Amniotic stem cell (primary cell): ENCODE measurements around the gene AKR1A1.
"Not testable (repeated sequence)": the region's sequence is repeated elsewhere in the genome, so short reads cannot be mapped to it uniquely, and the experiment has no call there.

Experiments used
- DNase-seq: peaks from one replicate; lab custom pipeline; 2025; lab: John Stamatoyannopoulos, UW

The AKR1A1 gene

DNA sequence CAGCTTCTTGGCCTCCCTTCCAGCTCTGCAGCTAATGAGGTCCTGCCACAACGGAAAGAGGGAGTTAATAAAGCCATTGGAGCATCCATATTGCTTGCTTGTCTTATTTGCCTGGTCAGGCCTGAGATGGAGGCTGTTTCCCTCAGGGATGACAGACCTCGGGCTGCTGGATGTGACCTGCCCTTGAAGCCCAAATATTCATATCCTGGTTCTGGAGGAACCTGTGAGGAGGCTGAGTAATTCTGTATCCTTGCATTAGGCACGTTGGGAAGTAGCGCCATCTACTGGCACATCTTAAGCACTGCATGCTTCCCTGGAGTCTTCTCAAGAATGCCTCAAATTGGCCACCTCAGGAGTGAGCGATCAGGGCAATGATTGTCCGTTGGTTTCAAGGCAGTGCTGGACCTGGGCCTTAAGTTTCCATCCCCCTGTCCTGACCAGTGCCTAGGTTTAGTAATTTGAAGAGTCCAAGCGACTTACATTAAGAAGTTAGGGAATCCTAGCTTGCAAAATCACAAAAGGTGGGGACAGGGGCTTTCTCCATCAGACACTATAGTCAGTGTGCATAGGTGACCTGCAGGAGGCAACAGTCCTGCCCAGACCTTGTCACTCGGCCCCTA is 19.4 kb downstream of the AKR1A1 start:
- DNase-seq: peak; percentile 12

DNA sequence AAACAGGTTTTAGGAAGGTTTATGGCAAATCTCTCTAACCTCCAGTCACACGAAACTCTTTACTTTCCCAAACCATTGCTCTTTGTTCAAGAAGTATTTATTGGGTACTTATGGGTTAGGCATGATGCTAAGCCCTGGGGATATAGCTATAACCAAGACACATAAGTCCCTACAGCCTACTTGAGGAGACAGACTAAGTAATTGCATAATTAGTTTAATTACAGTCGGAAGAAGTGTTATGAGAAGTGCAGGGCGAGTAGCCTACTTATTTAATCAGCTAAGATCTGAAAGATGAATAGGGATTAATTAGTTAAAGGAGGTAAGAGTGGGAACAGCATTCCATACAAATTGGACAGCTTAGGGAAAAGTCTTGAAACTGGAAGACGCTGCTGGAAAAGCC is 20.0 kb downstream of the AKR1A1 start:
- DNase-seq: no peak

DNA sequence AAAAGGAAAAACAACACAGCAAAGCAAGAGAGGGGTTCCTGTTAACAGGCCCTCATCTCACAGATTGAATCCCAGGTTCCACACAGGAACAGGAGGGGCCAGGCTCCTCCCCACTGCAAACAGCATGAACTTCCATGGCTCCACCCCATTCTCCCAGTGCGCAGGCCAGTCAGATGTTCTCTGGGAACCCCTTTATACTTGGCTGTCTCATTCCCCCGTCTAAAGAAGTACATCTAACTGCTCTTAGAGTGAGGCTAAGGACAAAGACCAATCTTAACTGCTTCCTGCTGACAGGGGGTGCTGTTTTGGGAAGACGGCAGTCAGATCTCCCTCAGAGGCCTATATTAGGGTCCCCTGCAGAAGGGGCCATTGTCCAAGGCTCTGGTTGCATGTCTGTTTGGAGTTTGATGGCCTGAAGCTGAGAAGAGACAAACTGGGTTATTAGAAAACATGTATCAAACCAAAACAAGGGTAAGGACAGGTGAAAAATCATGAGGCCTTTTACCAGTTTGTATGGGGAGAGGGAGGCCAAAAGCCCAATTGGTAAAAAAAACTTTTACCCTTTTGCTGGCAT is 22.7 kb downstream of the AKR1A1 start:
- DNase-seq: no peak

DNA sequence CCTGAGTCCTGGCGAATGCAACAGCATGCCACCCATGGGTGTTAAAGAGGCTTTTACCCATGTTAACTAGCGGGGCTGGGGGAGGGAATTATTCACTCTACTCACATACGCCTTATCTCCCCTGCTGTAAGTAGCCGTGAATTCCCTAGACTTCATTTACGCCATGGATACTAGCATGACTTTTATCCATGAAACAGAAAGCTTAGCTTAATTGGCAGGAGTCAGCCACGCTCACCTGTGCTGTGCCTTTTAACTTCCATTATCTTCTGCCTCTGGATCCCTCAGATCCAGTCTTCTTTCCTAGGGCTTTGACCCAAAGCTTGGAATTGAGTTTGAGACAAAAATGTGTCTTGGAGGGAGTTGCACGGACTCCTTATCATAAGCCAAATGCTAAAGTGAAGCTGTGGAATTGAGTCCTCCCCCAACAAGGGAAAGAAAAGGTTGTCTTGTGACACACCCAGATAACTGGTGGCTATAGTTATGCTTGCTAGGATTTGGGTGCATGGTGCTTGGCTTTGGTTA is 23.5 kb downstream of the AKR1A1 start:
- no peak for DNase-seq

DNA sequence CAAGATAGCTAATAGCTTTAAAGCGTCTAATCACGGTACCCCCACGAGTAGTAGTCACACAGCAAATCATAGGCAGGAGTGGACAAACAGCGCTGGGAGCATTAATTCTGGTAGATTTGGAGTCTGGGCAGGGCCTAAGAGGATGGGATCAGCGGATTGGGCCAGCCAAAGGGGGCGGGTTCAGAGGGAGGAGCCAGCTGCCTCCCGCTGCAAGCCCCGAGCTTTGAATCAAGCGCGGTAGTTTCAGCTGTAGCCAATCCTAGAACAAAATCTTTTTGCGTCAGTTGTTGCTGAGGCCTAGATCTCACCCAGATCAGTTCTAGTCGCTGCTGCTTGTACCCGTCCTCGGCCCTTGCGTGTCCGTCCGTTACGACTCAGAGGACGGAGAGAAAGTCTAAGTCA is 32.6 kb downstream of the AKR1A1 start:
- DNase-seq: peak; percentile 96

DNA sequence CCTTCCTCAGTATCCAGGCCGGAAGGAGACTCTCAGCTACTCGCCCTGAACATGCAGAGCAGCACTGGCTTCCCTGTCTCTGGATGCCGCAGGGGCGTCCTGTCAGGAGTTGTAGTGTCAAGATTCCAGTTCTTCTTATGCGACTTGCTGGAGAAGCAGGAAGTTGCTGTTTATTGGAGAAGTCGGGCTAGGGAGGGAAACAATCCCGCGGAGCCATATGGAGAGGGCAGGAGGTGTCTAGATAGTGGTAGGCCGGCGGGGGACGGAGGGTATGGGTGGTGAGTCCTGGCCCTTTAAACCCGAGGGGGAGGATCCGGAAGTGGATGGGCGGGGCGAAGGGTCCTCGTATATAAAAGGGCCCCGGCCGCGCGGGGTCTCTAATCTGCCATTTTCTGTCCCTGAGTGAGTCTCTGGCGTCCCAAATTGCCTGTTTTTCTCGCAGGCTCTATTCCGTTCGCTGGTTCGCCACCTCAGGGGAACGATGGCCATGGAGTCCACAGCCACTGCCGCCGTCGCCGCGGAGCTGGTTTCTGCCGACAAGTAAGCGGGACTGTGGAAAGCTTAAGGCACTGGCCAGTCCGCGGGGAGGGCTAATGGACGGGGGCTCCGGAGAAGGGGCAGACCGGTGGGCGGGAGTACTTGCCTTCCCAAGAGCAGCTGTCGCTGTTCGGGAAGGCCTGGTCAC is 33.2 kb downstream of the AKR1A1 start, which contains the start of gene NASP:
NASP (plus strand) TSS at position 376 of the 685 bp plus-strand sequence; CDS start at position 482, 106 bp downstream.
- DNase-seq: peak; percentile 62

DNA sequence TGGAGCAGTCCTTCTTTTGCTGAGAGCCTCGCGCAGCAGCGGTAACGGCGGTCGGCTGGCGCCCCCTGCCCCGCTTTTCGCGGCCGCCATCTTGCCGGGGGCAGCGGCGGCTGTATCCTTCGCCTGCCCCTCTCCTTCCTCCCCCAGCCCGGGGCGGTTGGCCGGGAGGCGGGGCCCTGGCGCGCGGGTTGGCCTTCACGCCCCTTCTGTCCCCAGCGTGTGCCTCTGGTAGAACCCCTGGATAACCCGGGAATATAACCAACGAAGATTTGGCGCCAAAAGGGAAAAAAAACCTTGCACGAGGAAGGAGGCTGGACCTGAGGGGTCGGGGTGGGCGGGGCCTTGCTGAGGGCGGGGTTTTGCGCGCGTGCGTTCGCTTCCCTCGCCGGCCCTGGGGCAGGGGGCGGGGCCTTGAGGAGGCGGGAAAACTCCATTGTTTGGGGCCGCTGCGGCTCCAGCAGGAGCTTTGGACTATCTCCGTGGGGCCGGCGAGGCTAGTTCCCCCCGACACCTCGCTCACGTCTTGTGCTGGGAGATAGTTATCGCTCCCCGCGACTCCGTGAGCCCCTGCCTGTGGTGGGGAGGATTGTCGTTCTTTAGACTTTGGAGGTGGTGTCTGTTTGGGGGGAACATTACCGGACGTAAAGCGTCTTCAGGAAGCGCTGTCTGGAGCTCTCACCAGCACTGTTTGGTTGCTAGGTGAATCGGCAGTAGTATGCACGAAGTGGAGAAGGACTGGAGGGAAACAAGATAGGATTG is 33.9 kb downstream of the AKR1A1 start:
- peak; percentile 67 for DNase-seq

DNA sequence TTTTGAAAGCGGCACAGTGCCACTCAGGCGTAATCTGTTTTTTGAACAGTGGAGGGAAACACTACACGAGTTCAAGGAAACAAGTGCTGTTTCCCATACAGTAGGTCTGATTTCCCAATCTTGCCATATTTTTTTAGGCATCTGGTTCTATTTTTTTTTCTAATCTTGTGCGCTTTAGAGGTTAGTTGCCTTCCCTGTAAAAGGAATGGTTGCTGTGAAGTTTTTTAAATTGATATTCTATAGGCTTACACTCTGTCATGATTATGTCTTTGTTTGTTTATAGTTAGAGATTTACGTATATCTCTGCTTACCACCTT is 34.4 kb downstream of the AKR1A1 start:
- no peak for DNase-seq

DNA sequence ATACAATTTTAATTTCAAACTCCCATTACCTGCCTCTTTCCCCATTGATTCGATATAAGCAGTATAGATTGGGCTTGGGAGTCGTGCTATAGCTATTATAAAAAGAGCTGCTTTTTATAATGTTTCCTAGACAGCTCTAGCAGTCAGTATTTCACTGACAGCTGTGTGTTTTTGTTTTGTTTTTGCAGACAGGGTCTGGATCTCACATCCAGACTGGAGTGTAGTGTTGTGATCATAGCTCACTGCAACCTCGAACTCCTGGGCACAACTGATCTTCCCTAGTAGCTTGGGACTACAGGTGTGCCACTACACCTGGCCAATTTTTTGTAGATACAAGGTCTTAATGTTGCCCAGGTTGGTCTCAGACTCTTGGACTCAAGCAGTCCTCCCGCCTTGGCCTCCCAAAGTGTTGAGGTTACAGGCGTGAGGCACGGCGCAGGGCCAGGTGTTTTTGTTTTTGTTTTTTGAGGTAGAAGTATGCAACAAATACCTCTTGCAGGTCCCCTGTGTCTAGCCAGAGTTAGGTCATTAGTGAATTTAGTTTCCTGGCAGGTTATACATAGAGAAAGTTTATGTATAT is 35.0 kb downstream of the AKR1A1 start:
- DNase-seq: no peak

DNA sequence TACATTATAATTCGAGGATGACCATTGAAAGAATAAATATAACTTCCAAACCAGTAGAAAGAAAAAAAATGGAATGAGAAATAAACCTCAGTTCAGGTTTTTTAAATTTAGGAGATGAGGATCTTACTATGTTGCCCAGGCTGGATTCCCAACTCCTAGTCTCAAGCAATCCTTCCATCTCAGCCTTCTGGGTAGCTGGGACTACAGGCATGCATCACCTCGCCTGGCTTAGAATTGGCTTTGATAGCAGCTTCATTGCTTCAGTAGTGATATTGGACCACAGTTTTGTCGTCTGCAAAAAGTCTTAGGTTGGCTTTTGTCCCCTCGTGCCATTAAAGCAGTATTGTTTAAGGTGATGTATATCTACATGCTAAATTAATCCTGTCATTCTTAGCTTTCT is 36.1 kb downstream of the AKR1A1 start:
- no peak for DNase-seq

DNA sequence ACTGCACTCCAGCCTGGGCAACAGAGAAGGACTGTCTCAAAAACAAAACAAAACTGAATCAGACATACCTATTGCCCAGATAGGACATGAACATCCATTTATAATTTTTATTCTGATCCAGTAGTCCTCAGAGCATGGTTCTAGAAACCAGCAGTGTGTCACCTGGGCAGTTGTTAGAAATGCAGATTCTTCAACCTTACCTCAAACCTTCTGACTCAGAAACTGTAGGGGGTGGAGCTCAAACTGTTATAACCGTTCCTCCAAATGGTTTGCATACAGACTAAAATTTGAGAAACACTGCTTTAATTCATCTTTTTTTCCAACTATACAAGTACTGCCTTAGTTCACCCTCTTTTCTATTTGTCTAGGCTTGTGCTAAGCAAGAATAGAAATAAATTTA is 39.2 kb downstream of the AKR1A1 start:
- no peak for DNase-seq

DNA sequence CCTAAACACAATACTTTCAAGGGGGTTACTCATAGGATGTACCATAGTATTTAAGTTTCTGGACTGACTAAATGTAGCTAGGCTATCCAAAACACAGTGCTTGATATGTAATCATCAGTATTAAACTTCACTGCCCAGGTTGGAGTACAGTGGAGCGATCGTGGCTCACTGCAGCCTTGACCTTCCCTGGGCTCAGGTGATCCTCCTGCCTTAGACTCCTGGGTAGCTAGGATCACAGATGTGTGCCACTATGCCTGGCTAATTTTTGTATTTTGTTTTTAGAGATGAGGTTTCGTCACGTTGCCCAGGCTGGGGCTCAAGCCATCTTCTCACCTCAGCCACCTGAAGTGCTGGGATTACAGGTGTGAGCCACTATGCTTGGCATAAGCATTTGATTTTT is 43.8 kb downstream of the AKR1A1 start:
- no peak for DNase-seq

DNA sequence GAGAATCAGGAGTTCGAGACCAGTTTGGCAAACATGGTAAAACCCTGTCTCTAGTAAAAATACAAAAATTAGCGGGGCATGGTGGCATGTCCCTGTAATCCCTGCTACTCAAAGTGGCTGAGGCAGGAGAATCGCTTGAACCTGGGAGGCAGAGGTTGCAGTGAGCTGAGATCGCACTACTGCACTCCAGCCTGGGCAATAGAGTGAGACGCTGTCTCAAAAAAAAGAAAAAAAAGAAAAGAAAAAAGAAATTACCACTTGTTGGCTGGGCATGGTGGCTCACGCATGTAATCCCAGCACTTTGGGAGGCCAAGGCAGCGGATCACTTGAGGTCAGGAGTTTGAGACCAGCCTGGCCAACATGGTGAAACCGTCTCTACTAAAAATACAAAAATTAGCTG is 46.1 kb downstream of the AKR1A1 start:
- not testable (repeated sequence) for DNase-seq

DNA sequence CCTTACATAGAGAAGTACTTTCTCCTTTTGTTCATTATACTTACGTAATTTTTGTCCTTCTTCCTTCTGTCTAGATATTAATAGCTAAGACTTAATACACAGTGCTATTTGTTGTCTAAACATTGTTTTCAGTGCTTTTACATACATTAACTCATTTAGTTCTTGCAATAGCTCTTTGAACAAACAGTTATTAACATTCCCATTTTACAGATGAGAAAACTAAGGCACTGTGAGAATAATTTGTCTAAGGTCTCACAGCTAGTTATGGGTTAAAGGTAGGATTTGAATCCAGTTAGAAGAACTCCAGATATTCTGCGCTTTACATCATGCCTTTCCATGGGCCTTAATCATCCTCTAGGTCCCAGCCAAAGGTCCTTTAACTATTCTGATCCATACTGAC is 53.6 kb downstream of the AKR1A1 start:
- DNase-seq: no peak

DNA sequence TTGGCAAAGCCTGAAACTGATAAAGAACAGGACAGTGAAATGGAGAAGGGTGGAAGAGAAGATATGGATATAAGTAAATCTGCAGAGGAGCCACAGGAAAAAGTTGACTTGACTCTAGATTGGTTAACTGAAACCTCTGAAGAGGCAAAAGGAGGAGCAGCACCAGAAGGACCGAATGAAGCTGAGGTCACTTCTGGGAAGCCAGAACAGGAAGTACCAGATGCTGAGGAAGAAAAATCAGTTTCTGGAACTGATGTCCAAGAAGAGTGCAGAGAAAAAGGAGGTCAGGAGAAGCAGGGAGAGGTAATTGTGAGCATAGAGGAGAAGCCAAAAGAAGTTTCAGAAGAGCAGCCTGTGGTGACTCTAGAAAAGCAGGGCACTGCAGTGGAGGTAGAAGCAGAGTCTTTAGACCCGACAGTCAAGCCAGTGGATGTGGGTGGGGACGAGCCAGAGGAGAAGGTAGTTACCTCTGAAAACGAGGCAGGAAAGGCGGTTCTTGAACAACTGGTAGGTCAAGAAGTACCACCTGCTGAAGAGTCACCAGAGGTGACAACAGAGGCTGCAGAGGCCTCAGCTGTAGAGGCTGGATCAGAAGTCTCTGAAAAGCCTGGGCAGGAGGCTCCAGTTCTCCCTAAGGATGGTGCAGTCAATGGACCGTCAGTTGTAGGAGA is 56.9 kb downstream of the AKR1A1 start:
- DNase-seq: no peak

DNA sequence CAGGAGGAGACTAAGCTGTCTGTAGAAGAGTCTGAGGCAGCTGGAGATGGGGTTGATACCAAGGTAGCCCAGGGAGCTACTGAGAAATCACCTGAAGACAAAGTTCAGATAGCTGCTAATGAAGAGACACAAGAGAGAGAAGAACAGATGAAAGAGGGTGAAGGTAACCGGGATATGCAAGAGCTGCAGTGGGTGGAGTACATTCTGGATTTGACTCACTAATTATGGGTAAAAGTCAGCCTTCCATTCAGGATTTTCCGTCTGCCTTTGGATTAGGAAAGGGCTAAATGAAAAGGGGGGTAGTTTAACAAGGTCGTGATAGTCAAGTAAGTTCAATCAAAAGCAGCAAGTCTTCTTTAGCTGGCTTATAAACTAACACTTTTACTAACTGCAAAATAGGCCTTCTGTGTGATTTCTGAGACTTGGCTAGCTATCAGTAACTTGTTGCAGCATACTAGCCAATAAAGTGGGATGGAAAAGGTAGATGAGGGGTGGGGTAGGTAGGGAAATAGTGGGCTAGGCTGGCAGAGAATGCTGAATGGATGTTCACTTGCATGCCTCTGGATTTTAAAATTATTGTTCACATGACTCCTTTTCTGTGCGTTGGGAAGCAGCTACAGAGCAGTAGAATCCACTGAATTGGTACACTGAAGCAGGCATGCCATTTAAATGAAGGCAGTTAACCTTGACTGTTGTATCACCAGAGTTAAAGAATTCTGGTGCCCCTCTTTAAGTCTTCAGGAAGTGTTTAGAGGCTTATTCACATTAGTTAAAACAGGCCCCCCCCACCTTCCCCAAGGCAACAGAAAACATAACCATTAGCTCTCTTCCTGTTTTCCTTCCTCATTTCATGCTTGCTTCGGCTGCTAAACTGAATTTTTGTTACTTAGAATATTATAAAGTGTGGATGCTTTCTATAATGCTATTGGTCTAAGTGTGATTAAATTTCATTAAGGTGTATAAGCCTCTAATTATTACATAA is 57.8 kb downstream of the AKR1A1 start:
- DNase-seq: no peak

DNA sequence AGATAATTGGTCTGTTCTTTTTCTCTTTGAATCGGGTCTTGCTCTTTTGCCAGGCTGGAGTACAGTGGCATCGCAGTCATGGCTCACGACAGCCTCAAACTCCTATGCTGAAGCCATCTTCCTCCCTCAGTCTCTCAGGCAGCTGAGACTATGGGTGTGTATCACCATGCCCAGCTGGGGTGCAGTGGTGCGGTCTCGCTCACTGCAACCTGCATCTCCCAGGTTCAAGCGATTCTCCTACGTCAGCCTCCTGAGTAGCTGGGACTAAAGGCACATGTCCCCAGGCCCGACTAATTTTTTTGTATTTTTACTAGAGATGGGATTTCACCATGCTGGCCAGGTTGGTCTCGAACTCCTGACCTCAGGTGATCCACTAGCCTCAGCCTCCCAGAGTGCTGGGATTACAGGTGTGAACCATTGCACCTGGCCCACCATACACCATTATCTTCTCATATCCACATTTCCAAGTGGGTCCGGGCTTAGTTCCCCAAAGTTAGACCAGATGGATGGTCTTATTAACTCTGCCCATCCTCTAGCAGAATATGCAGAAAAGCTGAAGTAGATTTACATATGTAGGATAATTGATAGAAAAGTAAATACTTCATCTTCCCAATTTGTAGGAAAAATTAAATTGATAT is 60.1 kb downstream of the AKR1A1 start:
- DNase-seq: no peak

DNA sequence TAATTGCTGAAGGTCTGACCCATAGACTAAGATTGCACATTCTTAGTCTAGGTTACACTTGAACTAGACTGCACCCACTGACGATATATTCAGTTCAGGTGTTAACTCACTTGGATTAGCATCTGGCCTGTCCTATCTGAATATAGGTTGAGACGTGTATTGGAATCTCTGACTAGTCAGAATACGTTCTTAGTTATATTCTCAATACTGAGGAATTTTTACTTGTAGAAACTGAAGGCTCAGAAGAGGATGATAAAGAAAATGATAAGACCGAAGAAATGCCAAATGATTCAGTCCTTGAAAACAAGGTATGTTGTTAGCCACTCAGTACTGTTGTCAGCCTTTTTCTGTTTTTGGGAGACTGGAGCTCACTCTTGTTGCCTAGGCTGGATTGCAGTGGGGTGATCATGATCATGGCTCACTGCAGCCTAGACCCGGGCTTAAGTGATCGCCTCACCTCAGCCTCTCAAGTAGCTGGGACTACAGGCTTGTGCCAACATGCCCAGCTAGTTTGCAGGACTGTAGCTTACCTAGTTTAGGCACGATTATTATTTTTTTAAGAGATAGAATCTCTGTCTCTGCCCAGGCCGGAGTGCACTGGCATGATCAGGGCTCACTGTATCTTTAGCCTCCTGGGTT is 62.4 kb downstream of the AKR1A1 start:
- no peak for DNase-seq

DNA sequence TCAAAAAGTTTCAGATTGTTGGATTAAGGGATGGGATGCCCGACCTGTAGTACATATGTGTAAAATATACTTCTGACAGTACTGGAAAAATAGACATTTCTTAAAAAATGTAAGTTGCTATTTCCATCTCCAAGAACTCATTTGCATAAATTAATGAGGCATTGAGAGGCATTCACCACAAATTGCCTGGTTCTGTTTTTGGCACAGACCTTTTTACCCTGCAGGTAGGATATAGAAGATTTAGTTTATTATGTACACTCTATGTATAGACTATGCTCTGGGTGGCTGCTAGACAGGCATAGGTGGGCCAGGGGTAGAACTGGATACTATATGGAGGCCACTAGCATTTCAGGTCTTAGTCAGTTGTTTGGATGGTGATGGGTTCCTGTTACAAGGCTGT is 65.3 kb downstream of the AKR1A1 start:
- DNase-seq: no peak

DNA sequence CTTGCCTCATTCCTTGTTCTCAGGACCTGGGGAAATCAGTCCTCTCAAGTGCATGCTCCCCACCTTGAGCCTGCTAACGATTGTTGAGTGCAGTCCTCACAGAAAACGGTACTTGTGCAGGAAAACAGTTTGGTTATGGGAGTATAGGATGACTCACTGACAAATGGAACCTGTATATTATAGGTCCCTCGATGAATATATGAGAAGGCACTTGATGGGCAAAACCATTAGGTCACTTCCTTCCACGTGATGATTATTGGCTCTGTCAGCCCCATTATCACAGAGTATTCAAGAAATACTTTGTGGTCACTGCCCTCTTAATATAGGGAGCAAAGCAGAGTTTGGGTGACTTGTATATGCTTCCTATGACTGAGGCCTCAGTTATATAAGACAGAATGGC is 67.0 kb downstream of the AKR1A1 start:
- DNase-seq: no peak
